ENCODE data around the gene HTR4.
"Not testable (repeated sequence)": the region's sequence is repeated elsewhere in the genome, so short reads cannot be mapped to it uniquely, and the experiment has no call there.

HTR4 gene

GRCh38 chr5:148599187-148599586 is 55.1 kb downstream of the HTR4 start:
- no peak for DNase-seq

GRCh38 chr5:148595697-148596096 is 58.6 kb downstream of the HTR4 start:
- no peak for DNase-seq

GRCh38 chr5:148586796-148587195 is 67.5 kb downstream of the HTR4 start:
- no peak for DNase-seq

- no peak for DNase-seq
Measured at GRCh38 chr5:148585988-148586387, 68.3 kb downstream of the HTR4 start.

GRCh38 chr5:148584103-148584502 is 70.2 kb downstream of the HTR4 start:
- no peak for DNase-seq

GRCh38 chr5:148583421-148583965 is 70.8 kb downstream of the HTR4 start:
- no peak for DNase-seq

GRCh38 chr5:148574167-148574566 is 80.2 kb downstream of the HTR4 start:
- no peak for DNase-seq

- no peak for DNase-seq
Measured at GRCh38 chr5:148573374-148573773, 81.0 kb downstream of the HTR4 start.

GRCh38 chr5:148569948-148570347 is 84.4 kb downstream of the HTR4 start:
- DNase-seq: no peak

GRCh38 chr5:148565148-148565547 is 89.2 kb downstream of the HTR4 start:
- DNase-seq: no peak

- no peak for DNase-seq
Measured at GRCh38 chr5:148563021-148563420, 91.3 kb downstream of the HTR4 start.

GRCh38 chr5:148561801-148562311 is 92.5 kb downstream of the HTR4 start:
- no peak for DNase-seq

- DNase-seq: peak; percentile 13
Measured at GRCh38 chr5:148559461-148559860, 94.9 kb downstream of the HTR4 start.

GRCh38 chr5:148558892-148559291 is 95.4 kb downstream of the HTR4 start:
- DNase-seq: no peak

GRCh38 chr5:148556835-148557234 is 97.5 kb downstream of the HTR4 start:
- no peak for DNase-seq

- no peak for DNase-seq
Measured at GRCh38 chr5:148554621-148555020, 99.7 kb downstream of the HTR4 start.

- no peak for DNase-seq
Measured at GRCh38 chr5:148543727-148544126, 110.6 kb downstream of the HTR4 start.

- no peak for DNase-seq
Measured at GRCh38 chr5:148542812-148543211, 111.5 kb downstream of the HTR4 start.

GRCh38 chr5:148541054-148541835 is 113.1 kb downstream of the HTR4 start:
- DNase-seq: no peak

- DNase-seq: no peak
Measured at GRCh38 chr5:148540647-148541046, 113.7 kb downstream of the HTR4 start.

GRCh38 chr5:148539851-148540250 is 114.5 kb downstream of the HTR4 start:
- DNase-seq: no peak

- DNase-seq: no peak
Measured at GRCh38 chr5:148535190-148535589, 119.1 kb downstream of the HTR4 start.

GRCh38 chr5:148532969-148533670 is 121.2 kb downstream of the HTR4 start:
- no peak for DNase-seq

GRCh38 chr5:148529450-148529849 is 124.9 kb downstream of the HTR4 start:
- DNase-seq: not testable (repeated sequence)

All from NCI-H748 treated with DMSO at 0.1 percent for 48 hours (cell line).